HepG2 (cell line): ENCODE measurements around the gene MFSD11. TPM values are rescaled to one million over a fixed set of nuclear protein-coding genes. Genes with fewer than 3 reads are reported as not detected.

Source experiments
- BRD4 ChIP-seq: sonication (generic); formaldehyde crosslinking; IDR thresholded peaks from 2 replicates; pipeline ENCODE4 v1.4.0; 2020; ENCODE audit warnings: missing genetic modification reagents
- FOXA1 ChIP-seq, 2 experiments: fragments of 450-650 bp in 1 of 2; sonication (generic) in 1 of 2; formaldehyde crosslinking in 1 of 2; IDR thresholded peaks; 2 replicates each; pipeline versions ENCODE4 v1.4.0 to v1.6.1; 2016 to 2020; ENCODE audit warnings: missing genetic modification reagents in 1 of 2
- HES4 ChIP-seq: sonication (generic); formaldehyde crosslinking; IDR thresholded peaks from 2 replicates; pipeline ENCODE4 v1.9.0; 2021; ENCODE audit warnings: mild to moderate bottlenecking, missing genetic modification reagents, borderline replicate concordance
- MAX ChIP-seq: IDR thresholded peaks from 2 replicates; pipeline ENCODE4 v1.6.1; 2012; ENCODE audit warnings: inconsistent platforms
- MEIS1 ChIP-seq: sonication (generic); formaldehyde crosslinking; IDR thresholded peaks from 2 replicates; pipeline ENCODE4 v1.9.0; 2021; ENCODE audit warnings: mild to moderate bottlenecking, missing genetic modification reagents, moderate library complexity, borderline replicate concordance
- NONO ChIP-seq, 2 experiments: fragments of 450-650 bp in 1 of 2; sonication (generic) in 1 of 2; formaldehyde crosslinking in 1 of 2; IDR thresholded peaks in 1 of 2; conservative IDR thresholded peaks in 1 of 2; 2 replicates each; pipeline versions ENCODE4 v1.6.1 to v1.8.0; 2017 to 2022; ENCODE audit warnings: mild to moderate bottlenecking in 1 of 2, missing genetic modification reagents in 1 of 2, moderate library complexity in 1 of 2
- PRMT3 ChIP-seq: sonication (generic); formaldehyde crosslinking; IDR thresholded peaks from 2 replicates; pipeline ENCODE4 v1.8.1; 2022; ENCODE audit warnings: low read depth, mild to moderate bottlenecking, moderate library complexity, missing genetic modification reagents, borderline replicate concordance
- USF2 ChIP-seq, 2 experiments: sonication (generic) in 1 of 2; formaldehyde crosslinking in 1 of 2; IDR thresholded peaks; 2 replicates each; pipeline versions ENCODE4 v1.5.1 to v1.6.1; 2011 to 2020; ENCODE audit warnings: borderline replicate concordance in 1 of 2, low read depth in 1 of 2, low read length in 1 of 2, mild to moderate bottlenecking in 1 of 2, missing genetic modification reagents in 1 of 2, moderate library complexity in 1 of 2
- ZHX2 ChIP-seq, 2 experiments: sonication (generic) in 1 of 2; formaldehyde crosslinking in 1 of 2; IDR thresholded peaks; 2 replicates each; pipeline versions ENCODE4 v1.6.1 to v1.9.0; 2014 to 2022; ENCODE audit warnings: antibody characterized with exemption in 1 of 2, borderline replicate concordance in 1 of 2, inconsistent platforms in 1 of 2, low read depth in 1 of 2, missing genetic modification reagents in 1 of 2
- ZMAT3 ChIP-seq: sonication (generic); formaldehyde crosslinking; conservative IDR thresholded peaks from 2 replicates; pipeline ENCODE4 v1.7.0; 2021; ENCODE audit warnings: missing genetic modification reagents
- ZNF101 ChIP-seq: sonication (generic); formaldehyde crosslinking; IDR thresholded peaks from 2 replicates; pipeline ENCODE4 v1.4.0; 2020; ENCODE audit warnings: mild to moderate bottlenecking, low read depth, missing genetic modification reagents, borderline replicate concordance
- ZNF12 ChIP-seq: sonication (generic); formaldehyde crosslinking; IDR thresholded peaks from 2 replicates; pipeline ENCODE4 v1.5.0; 2020; ENCODE audit warnings: missing genetic modification reagents
- ZNF501 ChIP-seq: sonication (generic); formaldehyde crosslinking; IDR thresholded peaks from 2 replicates; pipeline ENCODE4 v1.5.1; 2020; ENCODE audit warnings: mild to moderate bottlenecking, moderate library complexity, missing genetic modification reagents
- ZNF737 ChIP-seq: sonication (generic); formaldehyde crosslinking; IDR thresholded peaks from 2 replicates; pipeline ENCODE4 v1.5.0; 2020; ENCODE audit warnings: missing genetic modification reagents, mild to moderate bottlenecking, borderline replicate concordance
- polyA plus RNA-seq, 8 experiments: library from polyadenylated mRNA; depleted of rRNA in 3 of 8; stranded (reverse) in 7 of 8; unstranded in 1 of 8; fragments of >200 nt; fragmentation: Illumina TruSeq in 4 of 8; extraction: Trizol in 4 of 8; gene quantifications; 2 replicates each; pipeline versions ENCODE4 v1.2.1 to v1.2.3, GENCODE V29; 2011 to 2016; ENCODE audit warnings: low read depth in 4 of 8, missing spikeins in 1 of 8, mixed read lengths in 1 of 8; ENCODE audit not compliant: insufficient read depth in 1 of 8
- total RNA-seq, 5 experiments: library from RNA; depleted of rRNA; stranded (reverse); fragments of >200 nt; fragmentation: Illumina TruSeq; extraction: Trizol; gene quantifications; 2 replicates each; pipeline ENCODE4 v1.2.3, GENCODE V29; 2016; ENCODE audit warnings: low read depth in 1 of 5
- TF ChIP-seq, protein P1 (sequence below): sonication (generic); formaldehyde crosslinking; IDR thresholded peaks from 2 replicates; pipeline ENCODE4 v1.4.0; 2020; ENCODE audit warnings: missing genetic modification reagents

Gene MFSD11
- total and polyA plus RNA-seq, 2 of the 13 experiments (the other 11 are each of a cell fraction or from before 2014, with no cell fraction given), result 26.1 to 36.3 TPM

DNA sequence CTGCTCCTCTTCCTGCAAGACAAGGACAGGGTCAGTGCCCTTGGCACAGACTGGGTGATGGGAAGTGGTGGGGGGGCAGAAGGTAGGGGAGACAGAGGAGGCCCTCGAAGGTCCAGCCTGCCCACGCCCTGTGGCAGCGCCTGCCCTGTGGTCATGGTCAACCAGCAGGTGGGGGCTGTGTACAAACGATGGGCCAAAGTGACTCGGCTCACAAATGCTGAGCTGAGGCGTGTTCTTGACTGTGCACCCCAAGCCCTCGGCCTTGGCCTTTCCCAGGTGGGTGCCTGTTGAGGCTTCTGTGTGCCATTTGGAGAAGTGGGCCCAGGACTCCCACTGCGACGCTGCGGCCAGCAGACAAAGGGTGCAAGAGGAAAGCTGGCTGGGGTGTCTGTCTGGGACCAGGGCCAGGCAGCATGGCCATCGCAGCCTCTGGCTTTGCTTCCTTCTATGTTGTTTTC is 49.7 kb upstream of the MFSD11 start (continued):
- TF ChIP-seq MAX, result 0 out of 2 replicates have a peak, but pooled peaks have one; percentile 16
- TF ChIP-seq FOXA1 (IDR thresholded peaks at IDR 0.05), result no peak
- TF ChIP-seq FOXA1 (CRISPR knock-in tag; IDR thresholded peaks at IDR 0.05), result peak; percentile 35; the same call in 1 of the 2 replicates
- TF ChIP-seq USF2 (IDR thresholded peaks at IDR 0.05; ENCODE audit: low read depth, low read length), result no peak
- TF ChIP-seq USF2 (CRISPR knock-in tag; IDR thresholded peaks at IDR 0.05; ENCODE audit: borderline replicate concordance), result no peak
- TF ChIP-seq ZNF12 (CRISPR knock-in tag), result no peak
- no peak for TF ChIP-seq ZNF737 (CRISPR knock-in tag)
- TF ChIP-seq, protein P1, sequence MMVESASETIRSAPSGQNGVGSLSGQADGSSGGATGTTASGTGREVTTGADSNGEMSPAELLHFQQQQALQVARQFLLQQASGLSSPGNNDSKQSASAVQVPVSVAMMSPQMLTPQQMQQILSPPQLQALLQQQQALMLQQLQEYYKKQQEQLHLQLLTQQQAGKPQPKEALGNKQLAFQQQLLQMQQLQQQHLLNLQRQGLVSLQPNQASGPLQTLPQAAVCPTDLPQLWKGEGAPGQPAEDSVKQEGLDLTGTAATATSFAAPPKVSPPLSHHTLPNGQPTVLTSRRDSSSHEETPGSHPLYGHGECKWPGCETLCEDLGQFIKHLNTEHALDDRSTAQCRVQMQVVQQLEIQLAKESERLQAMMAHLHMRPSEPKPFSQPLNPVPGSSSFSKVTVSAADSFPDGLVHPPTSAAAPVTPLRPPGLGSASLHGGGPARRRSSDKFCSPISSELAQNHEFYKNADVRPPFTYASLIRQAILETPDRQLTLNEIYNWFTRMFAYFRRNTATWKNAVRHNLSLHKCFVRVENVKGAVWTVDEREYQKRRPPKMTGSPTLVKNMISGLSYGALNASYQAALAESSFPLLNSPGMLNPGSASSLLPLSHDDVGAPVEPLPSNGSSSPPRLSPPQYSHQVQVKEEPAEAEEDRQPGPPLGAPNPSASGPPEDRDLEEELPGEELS, result no peak
- no peak for TF ChIP-seq ZNF101 (CRISPR knock-in tag)
- no peak for TF ChIP-seq ZMAT3 (CRISPR knock-in tag)
- no peak for TF ChIP-seq PRMT3 (CRISPR knock-in tag)
- 0 out of 2 replicates have a peak, but pooled peaks have one; percentile 15 for TF ChIP-seq HES4
- TF ChIP-seq MEIS1 (CRISPR knock-in tag), result peak; percentile 13; the same call in 1 of the 2 replicates
- TF ChIP-seq BRD4, result 0 out of 2 replicates have a peak, but pooled peaks have one; percentile 4
- TF ChIP-seq ZHX2 (IDR thresholded peaks at IDR 0.05; ENCODE audit: low read depth), result no peak
- TF ChIP-seq ZHX2 (CRISPR knock-in tag; IDR thresholded peaks at IDR 0.05; ENCODE audit: borderline replicate concordance), result no peak
- TF ChIP-seq NONO (IDR thresholded peaks at IDR 0.05), result no peak
- TF ChIP-seq NONO (CRISPR knock-in tag; conservative IDR thresholded peaks at IDR 0.05), result no peak; the same call in 1 of the 2 replicates
- TF ChIP-seq ZNF501 (CRISPR knock-in tag), result no peak
